Activated CD4-positive, alpha-beta T cell treated with anti-CD3 and anti-CD28 coated beads for 24 hours (primary cell): ENCODE measurements around the gene P2RY13.

Experiments used
- DNase-seq, 2 donors: peaks; one replicate each; pipeline ENCODE4 v3.0.0-alpha.2; 2020; ENCODE audit warnings: low read depth in 2 of 2

Gene P2RY13

GRCh38 chr3:151320131-151320530, 9.2 kb downstream of the P2RY13 start:
- no peak for DNase-seq

GRCh38 chr3:151319628-151320027, 9.7 kb downstream of the P2RY13 start:
- no peak for DNase-seq

- no peak for DNase-seq
Measured at GRCh38 chr3:151318991-151319390, 10.4 kb downstream of the P2RY13 start.

GRCh38 chr3:151318313-151318712, 11.0 kb downstream of the P2RY13 start:
- DNase-seq = no peak

GRCh38 chr3:151316267-151316991, 12.9 kb downstream of the P2RY13 start, which contains the start of gene GPR87:
Gene GPR87 (minus strand): TSS chr3:151316820. CDS start chr3:151300100, 16,720 bp downstream.
- peak in 1 of 2 donors; percentile 21 for DNase-seq

- no peak for DNase-seq
Measured at GRCh38 chr3:151315846-151316245, 13.5 kb downstream of the P2RY13 start.

- no peak for DNase-seq
Measured at GRCh38 chr3:151315136-151315535, 14.2 kb downstream of the P2RY13 start.

- no peak for DNase-seq
Measured at GRCh38 chr3:151314593-151314992, 14.8 kb downstream of the P2RY13 start.

GRCh38 chr3:151314137-151314536, 15.2 kb downstream of the P2RY13 start:
- no peak for DNase-seq

GRCh38 chr3:151312972-151313371, 16.4 kb downstream of the P2RY13 start:
- no peak for DNase-seq

GRCh38 chr3:151309566-151309965, 19.8 kb downstream of the P2RY13 start:
- no peak for DNase-seq

GRCh38 chr3:151307583-151308488, 21.5 kb downstream of the P2RY13 start:
- no peak for DNase-seq

- no peak for DNase-seq
Measured at GRCh38 chr3:151307131-151307530, 22.2 kb downstream of the P2RY13 start.

- no peak for DNase-seq
Measured at GRCh38 chr3:151306168-151306810, 23.1 kb downstream of the P2RY13 start.

GRCh38 chr3:151305775-151306151, 23.6 kb downstream of the P2RY13 start:
- no peak for DNase-seq

- DNase-seq = peak in 1 of 2 donors; percentile 20
Measured at GRCh38 chr3:151305060-151305774, 24.1 kb downstream of the P2RY13 start.

GRCh38 chr3:151303751-151304150, 25.6 kb downstream of the P2RY13 start:
- no peak for DNase-seq

- no peak for DNase-seq
Measured at GRCh38 chr3:151301787-151302186, 27.6 kb downstream of the P2RY13 start.

GRCh38 chr3:151300539-151300938, 28.8 kb downstream of the P2RY13 start:
- DNase-seq = no peak

GRCh38 chr3:151299006-151299405, 30.3 kb downstream of the P2RY13 start:
- DNase-seq = no peak

- no peak for DNase-seq
Measured at GRCh38 chr3:151297429-151297828, 31.9 kb downstream of the P2RY13 start.

GRCh38 chr3:151296226-151296625, 33.1 kb downstream of the P2RY13 start:
- DNase-seq = no peak
